Nucleus accumbens (tissue), 56 donors: Measurements from ENCODE around the gene DENND1B.

Source experiments
- DNase-seq, 56 donors: peaks; one replicate each; lab custom pipeline; 2025; lab: John Stamatoyannopoulos, UW

DENND1B gene, protein sequence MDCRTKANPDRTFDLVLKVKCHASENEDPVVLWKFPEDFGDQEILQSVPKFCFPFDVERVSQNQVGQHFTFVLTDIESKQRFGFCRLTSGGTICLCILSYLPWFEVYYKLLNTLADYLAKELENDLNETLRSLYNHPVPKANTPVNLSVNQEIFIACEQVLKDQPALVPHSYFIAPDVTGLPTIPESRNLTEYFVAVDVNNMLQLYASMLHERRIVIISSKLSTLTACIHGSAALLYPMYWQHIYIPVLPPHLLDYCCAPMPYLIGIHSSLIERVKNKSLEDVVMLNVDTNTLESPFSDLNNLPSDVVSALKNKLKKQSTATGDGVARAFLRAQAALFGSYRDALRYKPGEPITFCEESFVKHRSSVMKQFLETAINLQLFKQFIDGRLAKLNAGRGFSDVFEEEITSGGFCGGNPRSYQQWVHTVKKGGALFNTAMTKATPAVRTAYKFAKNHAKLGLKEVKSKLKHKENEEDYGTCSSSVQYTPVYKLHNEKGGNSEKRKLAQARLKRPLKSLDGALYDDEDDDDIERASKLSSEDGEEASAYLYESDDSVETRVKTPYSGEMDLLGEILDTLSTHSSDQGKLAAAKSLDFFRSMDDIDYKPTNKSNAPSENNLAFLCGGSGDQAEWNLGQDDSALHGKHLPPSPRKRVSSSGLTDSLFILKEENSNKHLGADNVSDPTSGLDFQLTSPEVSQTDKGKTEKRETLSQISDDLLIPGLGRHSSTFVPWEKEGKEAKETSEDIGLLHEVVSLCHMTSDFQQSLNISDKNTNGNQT

DNA sequence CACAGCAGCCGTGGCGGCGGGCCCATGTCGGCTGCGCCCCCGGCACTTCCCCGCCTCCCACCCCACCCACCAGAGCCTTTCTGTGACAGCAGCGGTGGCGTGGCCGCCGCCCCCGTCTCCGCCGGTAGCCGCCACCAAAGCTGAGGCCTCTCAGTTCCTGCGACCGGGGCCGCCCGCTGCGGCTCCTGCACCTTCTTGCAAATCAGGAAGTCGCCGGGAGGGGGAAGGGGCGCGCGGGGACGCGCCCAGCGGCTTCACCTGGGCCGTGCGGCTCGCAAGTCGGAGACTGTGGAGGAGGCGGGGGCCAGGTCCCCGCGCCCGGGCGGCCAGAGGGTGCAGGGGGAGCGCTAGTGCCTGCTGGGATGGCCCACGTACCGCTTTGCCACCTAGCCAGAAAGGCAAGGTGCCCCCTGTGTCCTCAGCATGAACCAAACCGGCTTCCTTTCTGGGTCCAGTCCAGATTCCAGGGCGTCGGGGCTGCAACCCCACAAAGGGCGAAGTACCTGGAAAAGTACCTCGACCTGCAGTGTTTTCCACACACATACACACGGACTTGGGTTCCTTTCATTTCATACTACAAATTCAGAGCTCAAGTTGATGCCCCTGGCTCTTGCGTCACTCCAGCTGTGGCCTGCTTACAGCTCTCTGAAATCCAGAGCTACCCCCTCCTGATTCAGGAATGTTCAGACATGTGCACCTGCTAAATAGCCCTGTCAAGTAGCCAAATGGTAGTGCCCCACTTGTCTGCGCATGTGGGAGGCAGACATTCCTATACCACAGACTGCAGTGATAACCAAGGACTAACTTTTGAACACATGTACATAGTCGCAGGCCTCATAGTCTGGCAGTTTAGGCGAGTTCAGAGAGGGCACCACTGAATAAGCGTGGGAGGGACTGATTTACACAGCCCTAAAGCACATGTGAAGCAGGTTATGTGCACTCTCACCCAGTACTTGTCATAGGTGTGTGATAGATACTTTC is at the start of gene DENND1B:
Gene DENND1B, minus strand, starts transcription at position 199 of the 981 bp plus-strand sequence. CDS start 325 bp downstream, outside the sequence.
- peak in 39 of 56 donors; percentile 11 to 82 (median 37) for DNase-seq

DNA sequence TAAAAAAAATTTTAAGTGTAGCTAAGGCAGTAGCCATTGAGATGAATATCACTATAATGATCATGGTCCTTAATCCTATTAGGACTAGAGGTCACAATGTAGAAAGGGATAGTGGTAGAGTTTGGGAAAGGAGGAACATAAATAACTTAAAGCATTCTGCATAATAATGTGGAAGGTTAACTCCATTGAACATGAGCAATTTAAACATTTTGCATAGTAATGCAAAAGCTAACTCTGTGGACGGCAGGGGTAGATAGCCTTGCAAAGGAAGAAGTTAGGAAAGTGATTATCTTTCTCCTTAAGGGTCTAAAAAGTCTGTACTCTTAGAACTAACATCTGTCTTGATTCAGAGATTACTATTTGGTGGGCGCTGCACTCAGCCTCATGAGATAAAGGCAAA is 39.0 kb upstream of the DENND1B start:
- DNase-seq = no peak

DNA sequence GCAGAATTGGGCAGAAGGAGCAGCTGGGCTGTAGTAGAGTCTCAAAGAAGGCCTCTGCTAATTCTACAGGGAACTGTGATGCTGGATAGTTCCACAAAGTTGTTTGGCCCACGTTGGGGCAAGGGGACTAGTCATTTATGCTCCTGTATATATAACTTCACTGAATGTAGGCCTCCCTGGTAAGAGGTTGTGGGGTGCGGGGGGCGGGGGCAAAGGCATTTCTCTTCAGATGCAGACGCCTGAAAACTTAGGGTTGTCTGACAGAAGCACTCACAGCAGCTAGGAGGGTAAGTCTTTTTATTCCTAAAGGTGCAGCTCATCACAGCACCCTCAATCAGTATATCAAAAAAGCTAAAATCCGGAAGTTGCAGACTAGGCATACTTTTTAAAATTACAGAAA is 38.5 kb upstream of the DENND1B start:
- no peak for DNase-seq

DNA sequence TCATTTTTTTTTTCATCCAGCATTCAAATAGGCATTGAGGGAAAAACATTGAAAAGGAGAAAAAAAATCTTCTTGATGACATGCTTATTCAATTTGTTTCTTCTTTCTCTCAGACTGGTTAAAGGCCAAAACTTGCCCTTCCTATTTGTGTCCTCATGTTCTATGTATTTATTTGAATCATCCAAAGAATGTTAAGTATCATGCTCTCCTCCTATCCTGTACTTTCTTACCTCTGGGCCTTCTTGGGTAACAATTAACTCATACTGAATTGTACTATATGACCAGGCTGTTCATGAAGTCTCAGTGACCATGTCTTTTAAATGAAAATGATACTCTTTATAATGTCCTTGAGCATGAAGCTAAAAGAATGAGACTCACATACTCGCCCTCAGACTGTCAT is 36.5 kb upstream of the DENND1B start:
- no peak for DNase-seq

DNA sequence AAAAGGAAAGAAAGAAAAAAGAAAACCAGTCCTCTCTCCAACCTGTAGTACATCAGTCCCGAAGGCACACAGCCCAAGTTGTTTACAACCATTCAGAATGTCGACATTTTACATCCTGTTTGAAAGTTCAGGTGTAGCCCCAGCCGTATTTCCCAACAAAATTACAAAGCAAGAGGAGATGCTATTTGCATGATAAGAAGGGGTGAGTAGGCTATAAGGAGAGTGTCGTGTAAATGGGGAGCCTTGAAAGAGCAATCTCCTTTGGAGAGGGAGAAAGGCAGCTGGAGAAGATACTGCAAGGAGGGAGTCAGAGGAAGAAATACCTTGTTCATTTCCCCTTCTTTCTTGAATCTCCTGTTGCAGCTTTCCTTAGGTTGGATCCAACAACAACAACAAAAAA is 35.5 kb upstream of the DENND1B start:
- DNase-seq = no peak

DNA sequence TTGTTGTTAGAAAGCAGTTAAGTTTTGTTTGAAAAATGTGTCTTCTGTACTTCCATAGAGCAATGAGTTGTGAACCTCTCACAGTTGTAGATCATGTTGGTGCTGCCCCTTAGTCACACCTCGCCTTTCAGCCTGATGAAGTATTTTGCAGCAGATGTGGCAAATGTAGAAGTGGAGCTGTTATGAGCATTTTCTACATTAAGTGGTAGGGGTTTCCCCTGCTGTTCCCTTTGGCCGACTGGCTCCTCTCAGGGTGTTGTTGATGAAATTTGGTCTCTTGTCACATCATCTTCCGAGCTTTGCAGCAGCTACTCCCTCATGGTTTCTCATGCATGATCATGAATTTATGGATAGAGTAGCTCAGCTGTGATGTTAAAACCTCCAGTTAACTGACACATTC is 33.6 kb upstream of the DENND1B start:
- DNase-seq = no peak

DNA sequence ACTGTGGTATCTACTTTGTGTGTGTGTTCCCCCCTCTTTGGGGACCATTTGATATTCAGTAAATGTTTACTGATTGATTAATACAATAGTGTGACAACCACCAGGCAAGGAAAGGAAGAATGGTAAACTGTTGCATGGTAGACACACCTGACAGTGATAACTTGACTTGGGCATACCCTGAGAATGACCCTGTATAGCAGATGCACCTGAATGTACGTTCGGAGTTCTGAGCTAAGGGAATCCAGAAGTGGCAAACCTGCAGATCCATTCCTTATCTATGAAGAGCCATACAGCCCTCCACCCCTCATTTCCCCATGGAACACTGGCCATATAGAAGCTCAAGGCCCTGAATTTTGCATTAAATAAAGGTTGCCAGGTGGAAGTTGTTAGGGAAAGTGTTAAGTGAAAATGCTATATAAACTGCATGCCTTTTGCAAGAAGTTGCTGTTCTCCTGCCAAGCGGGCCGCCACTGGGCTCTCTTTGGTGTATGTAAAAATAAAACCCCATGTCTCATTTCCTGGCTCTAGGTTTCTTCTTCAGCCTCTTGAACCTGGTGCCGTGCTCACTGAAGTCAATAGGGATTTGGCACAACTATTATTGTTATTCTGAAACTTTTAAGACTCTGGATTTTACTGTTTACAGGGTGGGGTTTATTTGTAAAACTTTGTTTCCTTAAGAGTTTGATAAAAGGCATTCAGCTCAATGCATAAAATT is 32.6 kb upstream of the DENND1B start:
- DNase-seq = no peak

DNA sequence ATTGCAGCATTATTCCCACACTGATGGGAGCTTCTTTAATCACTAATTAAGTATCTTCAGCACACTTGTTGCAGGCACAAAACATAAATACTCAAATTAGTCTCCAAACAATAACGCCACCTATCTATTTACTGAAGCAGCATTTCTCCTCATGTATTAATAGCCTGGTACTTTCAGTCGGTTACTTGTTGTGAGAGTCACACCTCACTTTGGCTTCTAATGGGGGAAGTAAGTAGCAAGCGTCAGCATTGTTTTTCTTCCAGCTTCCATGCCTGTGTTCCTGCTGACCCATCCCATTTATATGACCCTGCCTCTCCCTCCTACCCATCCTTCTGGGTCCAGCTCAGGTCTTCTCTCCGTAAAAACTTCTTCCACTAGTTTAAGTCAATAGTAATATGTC is 31.9 kb upstream of the DENND1B start:
- DNase-seq = no peak

DNA sequence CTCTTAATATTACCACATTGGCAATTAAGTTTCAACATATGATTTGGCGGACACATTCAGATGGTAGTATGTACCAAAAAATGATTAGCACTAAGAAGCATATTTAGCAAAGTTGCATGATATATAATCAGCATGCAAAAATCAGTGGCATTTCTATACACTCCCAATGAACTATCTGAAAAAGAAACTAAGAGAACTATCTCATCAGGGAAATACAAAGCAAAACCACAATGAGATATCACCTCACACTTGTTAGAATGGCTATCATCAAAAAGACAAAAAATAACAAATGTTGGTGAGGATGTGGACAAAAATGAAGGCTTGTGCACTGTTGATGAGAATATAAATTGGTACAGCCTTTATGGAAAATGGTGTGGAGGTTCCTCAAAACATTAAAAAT is 31.4 kb upstream of the DENND1B start:
- no peak for DNase-seq

DNA sequence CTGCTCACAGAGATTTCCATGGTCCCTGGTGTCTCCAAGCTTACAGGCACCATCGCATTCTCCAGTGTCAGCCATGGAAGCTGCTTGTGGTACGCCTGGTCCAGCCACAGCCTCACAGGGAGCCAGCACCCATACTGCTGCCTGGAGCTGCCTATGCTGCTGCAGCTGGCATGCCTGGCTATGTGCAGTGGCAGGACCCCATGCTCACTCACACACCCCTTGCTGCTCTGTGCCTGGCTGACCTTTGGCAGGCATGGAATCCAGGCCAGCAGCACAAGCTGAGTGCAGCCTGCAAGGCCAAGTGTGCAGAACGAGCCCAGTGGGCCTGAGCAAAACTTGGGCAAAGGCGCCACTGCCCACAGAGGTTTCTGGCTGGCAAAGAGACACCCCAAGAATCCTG is 26.4 kb upstream of the DENND1B start:
- no peak for DNase-seq

DNA sequence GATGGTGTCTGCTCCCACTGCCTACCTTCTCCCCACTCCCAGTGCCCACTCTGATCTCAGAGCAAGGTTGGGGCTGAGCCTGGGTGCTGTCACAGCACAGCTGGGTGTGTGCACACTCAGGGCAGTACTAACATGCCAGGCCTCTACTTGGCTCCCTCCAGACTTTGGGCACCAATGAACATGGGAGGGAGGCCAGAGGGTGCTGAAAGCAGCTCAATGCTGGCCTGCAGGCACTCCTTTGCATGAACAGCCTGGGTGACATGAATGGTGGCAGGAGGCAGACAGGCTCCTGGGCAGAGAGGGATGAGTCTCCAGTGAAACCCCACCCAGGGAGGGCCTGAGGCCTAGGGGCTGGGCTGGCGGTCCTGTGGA is 25.8 kb upstream of the DENND1B start:
- no peak for DNase-seq

DNA sequence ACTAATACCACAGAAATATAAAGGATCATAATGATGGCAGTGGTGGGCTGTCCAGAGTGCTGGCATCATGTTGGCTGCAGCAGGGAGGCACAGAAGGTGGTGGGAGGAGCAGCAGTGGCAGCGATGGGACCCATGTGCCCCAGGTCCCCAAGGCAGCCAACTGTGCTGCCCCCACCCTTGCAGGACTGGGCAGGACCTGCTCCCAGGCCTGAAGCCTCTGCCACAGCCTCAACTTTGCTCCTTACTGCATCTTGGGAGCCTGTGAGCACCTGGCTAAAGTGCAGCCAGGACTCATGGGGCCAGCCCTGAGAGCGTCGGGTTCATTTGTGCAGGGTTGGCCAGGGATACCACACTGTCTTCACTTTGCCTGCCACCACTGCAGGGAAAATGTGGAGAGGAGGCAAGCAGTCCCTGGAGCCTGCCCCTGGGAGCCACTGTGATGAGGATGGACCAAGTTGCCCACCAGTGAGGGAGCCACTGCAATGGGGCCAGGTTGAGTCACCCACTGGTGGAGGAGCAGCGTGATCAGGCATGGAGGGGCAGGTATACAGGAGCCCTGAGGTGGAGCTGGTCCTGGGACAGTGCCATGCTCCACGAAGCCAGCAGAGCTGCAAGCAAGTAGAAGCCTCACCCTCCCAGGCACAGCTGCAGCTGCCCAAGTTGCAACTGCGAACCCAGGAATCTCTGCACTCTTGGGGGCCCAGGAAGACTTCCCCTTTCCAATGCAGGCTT is 25.3 kb upstream of the DENND1B start:
- no peak for DNase-seq

DNA sequence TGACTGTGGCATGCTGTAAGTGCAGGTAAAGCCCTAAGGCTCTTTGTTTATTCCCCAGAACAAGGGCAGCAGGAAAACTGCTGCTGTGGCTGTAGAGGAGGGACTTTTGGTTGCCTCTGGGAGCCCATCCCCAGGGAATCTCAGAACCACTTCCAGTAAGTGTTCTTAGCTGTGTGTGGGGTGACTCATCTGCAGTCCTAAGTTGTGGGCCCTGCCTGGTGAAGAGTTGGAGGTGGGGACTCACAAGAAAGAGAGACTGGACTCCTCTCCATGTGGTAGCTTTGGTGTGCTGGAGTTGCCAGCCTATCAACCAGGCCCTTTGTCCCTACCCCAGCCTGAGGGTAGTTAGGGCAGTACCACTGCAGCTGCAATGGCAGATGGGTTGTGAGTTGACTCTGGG is 24.0 kb upstream of the DENND1B start:
- no peak for DNase-seq

DNA sequence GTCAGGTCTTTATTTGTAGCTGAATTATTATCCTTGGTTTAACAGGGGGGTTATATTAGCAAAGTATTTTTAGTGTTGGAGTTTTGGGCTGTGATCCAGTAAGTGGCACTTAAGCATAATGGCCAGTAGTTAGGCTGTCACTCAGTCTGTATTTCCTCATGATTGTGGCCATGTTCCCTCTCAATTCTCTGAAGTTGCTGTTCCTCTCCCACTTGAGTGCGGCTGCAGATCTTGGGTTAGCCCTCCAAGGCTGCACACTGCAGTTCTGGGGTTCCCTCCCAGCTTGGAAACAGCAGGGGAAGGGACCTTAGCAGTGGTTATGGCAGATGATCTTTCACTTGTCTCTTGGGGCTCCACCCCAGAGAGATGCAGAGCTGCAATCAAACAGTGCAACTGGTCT is 23.2 kb upstream of the DENND1B start:
- no peak for DNase-seq

DNA sequence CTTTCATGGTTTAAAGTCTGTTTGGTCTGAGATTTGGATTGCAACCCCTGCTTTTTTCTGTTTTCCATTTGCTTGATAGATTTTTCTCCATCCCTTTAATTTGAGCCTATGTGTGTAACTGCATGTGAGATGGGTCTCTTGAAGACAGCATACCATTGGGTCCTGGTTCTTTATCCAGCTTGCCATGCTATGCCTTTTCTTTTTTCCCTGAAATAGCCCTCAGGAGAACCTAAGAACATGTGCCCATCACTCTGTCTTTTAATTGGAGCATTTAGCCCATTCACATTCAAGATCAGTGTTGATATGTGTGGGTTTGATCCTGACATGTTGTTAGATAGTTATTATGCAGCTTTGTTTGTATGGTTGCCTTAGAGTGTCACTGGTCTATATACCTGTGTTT is 21.7 kb upstream of the DENND1B start:
- no peak for DNase-seq

DNA sequence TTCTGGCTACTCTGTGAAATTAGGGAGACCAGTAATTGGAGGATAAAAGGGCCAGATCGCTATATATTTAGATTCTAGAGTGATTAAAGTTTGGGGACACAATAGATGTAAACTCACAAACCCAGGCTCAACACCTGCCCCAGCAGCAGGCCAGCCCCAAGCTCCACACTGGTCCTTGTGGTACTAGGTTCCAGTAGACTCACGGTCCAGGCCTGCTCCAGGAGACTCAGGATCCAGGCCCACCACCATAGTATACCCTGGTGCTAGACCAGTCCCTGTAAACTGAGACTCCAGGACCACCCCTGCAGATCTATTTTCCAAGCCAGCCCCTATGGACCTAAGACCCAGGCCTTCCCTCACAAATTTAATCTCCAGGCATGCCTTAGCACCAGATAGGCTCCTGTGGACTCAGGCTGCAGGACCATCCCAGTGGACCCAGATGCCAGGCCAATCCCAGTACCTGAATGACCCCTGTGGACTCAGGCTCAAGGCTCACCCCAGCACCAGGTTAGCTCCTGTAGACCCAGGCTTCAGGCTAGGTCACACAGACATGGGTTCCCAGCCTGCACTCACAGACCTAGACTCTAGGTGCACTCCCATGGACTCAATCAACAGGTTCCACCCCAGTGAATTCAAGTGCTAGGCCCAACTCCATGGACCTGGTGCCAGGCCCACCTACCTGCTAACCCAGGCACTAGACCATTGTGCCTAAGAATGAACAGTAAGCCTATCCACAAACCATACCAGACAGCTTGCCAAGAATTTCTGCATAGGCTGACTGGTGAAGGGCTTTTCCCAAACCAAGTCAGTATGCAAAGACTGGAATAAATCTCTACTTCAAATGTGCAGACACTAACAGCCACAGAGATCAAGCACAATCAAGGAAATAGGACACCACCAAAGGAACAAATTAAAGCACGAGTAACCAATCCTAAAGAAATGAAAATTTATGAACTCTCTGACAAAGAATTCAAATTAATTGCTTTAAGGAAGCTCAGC is 13.8 kb upstream of the DENND1B start:
- DNase-seq = no peak

DNA sequence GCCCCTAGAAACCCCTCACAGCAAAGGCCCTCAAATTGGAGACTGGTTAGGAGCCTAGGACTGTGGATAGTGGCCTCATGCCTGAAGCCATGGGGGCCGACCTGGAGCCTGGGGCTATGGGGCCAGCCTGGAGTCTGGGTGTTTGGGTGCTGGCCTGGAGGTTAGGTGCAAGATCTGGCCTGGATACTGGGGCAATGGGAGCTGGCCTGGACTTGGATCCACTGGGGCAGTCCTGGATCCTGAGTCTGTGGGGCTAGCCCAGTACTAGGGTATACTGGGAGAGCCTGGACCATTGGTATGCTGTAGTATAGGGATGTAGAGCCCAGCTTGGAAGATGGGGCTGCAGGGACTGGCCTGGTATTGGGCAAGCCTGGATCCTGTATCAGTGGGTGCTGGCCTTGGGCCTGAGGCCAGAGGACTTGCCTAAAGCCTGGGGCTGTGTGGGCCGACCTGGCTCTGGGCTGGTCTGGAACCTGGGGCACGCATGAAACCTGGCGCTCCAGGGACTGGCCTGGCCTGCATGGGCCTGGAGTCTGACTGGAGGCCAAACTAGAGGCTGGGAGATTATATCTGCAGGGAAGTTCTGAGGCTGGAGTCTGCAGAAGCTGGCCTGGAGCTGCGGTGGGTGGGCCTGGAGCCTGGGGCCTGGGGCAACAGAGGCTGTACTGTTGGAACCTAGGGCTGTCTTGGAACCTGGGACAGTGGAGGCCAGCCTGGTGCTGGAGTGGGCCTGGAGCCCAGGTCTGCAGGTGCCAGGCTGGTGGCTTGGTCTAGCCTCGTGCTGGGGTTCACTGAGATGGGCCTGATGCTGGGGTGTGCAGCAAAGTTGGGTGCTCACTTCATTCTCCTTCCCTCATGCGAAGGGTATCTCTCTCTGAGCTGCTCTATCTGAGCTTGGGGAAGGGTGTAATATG is 12.6 kb upstream of the DENND1B start:
- no peak for DNase-seq
